Coronary artery (tissue), 2 donors: ENCODE results near the gene NEU2.
"Not testable (repeated sequence)": the region's sequence is repeated elsewhere in the genome, so short reads cannot be mapped to it uniquely, and the experiment has no call there.

Experiments used
- DNase-seq: peaks from one replicate; pipeline ENCODE4 v3.0.0-alpha.2; 2017; ENCODE audit warnings: low spot score
- H3K27ac ChIP-seq, 2 donors: fragments of 200-600 bp; sonication (generic); one replicate each; pipeline ENCODE4 v1.5.1; 2016 to 2019
- H3K4me3 ChIP-seq: fragments of 200-600 bp; sonication (generic); 2 replicates; pipeline ENCODE4 v1.5.1; 2016; ENCODE audit warnings: mild to moderate bottlenecking, moderate library complexity
- TF ChIP-seq, protein P1 (sequence below): fragments of 200-600 bp; sonication (generic); IDR thresholded peaks from one replicate; pipeline ENCODE4 v1.5.1; 2019; ENCODE audit warnings: antibody characterized with exemption

NEU2 gene

DNA sequence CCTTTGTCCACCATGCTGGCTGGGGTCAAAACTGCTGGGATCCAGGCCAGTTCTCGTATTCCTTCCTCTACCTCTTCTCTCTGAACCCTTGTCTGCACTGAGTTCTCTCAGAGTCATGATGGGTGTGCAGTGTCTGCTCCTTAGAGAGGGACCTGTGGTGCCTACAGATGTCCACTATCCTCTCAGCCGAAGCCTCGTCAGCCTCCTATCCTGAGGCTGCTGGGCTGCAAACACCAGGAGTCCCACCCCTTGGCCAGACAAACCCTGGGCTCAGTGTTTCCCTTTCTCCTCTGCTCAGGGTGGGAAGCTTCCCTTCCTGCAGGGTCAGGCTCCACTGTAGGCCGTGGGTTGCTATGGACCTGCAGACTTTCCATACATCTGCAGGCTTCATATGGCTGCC lies 30.0 kb downstream of the NEU2 start:
- H3K27ac ChIP-seq = peak overlapping the region in 1 of 2 donors; percentile 85
- TF ChIP-seq, protein P1, sequence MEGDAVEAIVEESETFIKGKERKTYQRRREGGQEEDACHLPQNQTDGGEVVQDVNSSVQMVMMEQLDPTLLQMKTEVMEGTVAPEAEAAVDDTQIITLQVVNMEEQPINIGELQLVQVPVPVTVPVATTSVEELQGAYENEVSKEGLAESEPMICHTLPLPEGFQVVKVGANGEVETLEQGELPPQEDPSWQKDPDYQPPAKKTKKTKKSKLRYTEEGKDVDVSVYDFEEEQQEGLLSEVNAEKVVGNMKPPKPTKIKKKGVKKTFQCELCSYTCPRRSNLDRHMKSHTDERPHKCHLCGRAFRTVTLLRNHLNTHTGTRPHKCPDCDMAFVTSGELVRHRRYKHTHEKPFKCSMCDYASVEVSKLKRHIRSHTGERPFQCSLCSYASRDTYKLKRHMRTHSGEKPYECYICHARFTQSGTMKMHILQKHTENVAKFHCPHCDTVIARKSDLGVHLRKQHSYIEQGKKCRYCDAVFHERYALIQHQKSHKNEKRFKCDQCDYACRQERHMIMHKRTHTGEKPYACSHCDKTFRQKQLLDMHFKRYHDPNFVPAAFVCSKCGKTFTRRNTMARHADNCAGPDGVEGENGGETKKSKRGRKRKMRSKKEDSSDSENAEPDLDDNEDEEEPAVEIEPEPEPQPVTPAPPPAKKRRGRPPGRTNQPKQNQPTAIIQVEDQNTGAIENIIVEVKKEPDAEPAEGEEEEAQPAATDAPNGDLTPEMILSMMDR = no peak
- peak overlapping the region; percentile 69 for H3K4me3 ChIP-seq
- peak; percentile 67 for DNase-seq

DNA sequence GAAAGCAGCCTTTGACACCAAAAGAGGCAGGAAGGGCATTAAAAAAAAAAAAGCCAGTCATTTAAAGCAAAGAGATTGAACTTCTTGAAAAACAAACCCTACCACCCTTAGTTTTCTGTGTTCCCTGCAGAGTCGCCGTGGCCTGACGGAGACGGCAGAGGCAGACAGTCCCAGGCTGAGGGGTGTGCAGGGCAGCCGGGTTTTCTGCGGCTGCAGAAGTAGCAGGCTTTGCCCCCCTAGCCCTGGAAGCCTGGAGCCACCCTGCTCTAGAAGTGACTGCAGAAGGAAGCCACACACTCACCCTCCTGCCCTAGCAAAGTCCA lies 30.4 kb downstream of the NEU2 start:
- Histone ChIP-seq H3K27ac (peak overlapping the region in 1 of 2 donors; percentile 54), H3K4me3 (peak overlapping the region; percentile 34)
- TF ChIP-seq, protein P1 = no peak
- DNase-seq = no peak

DNA sequence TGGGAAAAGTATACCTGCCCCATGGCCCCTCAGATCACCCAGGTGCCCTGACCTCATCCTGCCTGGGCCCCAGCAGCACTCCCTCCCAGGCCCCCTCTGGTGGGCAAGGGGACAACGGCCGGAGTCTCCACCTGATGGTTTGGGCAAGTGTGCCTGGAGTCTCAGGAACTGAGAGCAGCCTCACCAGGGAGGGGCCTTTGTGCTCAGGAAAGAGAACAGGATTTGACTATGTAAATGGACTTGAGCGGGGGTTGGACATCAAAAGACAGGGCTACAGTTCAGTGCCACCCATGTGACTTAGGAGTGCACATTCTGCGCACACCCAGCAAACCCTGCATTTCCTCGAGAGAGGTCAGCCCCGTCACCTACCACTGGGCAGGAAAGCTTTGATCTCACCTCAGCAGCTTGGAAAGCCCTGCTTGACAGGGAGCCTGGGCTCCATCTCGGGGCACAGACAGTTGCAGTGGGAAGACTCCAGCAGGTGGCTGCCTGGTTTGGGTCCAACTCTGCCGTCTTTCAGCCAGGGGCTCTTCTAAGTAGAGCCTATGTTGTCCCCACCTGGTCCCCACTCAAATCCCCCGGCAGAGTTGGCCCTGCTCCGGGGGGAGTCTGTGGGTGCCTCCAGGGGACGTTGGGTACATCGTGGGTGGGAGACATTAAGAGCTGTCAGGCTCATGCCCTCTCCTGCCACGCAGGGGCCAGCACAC lies 30.9 kb downstream of the NEU2 start:
- TF ChIP-seq, protein P1 = no peak
- Histone ChIP-seq H3K27ac (peak overlapping the region in 1 of 2 donors; percentile 54), H3K4me3 (peak overlapping the region; percentile 34)
- DNase-seq = peak; percentile 69

DNA sequence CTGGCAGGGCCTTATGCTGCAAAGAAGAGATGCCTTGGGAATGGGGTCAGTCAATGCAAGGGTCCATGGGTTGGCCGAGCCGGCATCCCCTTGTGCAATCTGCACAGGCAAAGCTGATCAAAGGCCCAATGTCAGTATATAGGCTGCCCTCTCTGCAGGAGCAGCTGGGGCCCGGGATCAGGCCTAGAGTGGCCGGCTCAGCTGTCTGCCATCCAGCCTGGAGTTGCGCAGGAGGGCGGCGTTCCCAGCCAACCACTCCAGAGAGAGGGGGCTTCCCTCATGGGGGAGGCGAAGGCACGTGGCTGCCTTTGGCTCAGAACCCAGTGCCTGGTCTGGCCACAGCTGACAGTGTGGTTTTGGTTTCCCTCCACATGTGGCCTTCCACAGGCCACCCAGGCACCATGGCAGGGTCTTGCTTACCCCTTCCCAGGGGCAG lies 31.5 kb downstream of the NEU2 start:
- H3K27ac ChIP-seq = peak overlapping the region in 1 of 2 donors; percentile 54

DNA sequence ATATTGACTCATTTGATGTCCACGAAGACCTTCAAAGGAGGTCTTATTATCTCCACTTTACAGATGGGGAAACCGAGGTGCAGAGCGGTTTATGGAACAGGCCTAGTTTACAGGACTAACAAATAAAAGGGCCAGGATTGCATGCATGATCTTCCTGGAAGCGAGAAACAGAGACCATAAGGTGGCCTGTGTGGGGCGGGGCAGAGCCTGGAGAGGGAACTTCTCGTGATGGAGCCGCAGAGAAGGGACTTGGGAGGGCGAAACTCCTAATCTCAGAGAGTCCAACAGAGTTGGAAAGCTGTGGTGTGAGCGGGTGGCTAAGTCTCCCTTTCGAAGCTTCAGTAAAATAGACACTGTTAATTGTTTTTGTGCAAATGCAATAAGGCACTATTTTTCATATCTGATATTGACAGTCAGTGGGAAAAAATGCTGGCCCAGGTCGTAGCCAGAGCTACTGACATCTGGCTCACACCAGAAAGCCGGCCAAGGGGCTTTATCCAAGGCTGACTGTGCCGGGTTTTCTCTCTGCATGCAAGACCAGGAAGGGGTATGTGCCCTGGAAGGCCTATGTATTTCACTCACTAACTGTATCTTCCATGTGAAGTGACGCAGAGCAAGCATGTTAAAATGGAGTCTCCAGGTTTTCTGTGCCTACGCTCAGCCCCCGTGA lies 32.2 kb downstream of the NEU2 start:
- TF ChIP-seq, protein P1 = no peak
- Histone ChIP-seq H3K27ac (no peak overlapping the region), H3K4me3 (no peak overlapping the region)
- peak; percentile 40 for DNase-seq

More for the DNA sequence above, 31.5 kb downstream of the NEU2 start:
- TF ChIP-seq, protein P1 = no peak
- DNase-seq = peak; percentile 69
- no peak overlapping the region for H3K4me3 ChIP-seq

DNA sequence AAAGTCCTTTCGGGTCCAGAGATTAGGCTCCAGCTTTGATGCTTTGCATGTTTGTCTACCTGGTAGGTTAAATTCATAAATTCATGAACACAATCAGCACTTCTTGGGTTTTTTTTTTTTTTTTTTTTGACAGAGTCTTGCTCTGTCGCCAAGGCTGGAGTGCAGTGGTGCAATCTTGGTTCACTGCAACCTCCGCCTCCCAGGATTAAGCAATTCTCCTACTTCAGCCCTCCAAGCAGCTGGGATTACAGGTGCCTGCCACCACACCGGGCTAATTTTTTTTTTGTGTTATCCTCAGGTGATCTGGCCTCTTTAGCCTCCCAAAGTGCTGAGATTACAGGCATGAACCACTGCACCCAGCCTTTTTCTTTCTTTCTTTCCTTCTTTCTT lies 32.7 kb downstream of the NEU2 start:
- not testable (repeated sequence) for H3K4me3 ChIP-seq, H3K27ac ChIP-seq

DNA sequence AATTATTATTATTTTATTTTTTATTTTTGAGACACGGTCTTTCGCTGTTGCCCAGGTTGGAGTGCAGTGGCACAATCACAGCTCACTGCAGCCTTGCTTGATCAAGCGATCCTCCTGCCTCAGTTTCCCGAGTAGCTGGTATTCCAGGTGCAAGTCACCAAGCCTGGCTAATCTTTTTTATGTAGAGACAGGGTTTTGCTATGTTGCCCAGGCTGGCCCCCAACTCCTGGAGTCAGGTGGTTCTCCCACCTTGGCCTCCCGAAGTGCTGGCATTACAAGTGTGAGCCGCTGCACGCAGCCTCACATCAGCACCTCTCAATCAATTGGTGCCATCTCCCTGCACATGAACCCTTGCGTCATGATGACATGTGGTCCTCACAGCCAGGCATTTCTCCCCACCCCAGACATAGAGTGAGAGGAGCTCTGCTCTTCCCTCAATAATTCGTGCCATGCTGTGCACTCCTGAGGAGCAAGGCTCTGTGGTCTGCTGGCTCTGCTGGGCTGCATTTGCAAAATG lies 33.5 kb downstream of the NEU2 start:
- H3K4me3 ChIP-seq = no peak overlapping the region
- peak; percentile 47 for DNase-seq
- TF ChIP-seq, protein P1 = no peak
- H3K27ac ChIP-seq = no peak overlapping the region

More for the DNA sequence above, 32.7 kb downstream of the NEU2 start:
- peak; percentile 22 for DNase-seq
